IgD-negative memory B cell (primary cell): ENCODE data around the gene SAMD4A. TPM values are rescaled to one million over a fixed set of nuclear protein-coding genes. Genes with fewer than 3 reads are reported as not detected.
"Not testable (repeated sequence)": the region's sequence is repeated elsewhere in the genome, so short reads cannot be mapped to it uniquely, and the experiment has no call there.

Experiments used
- H3K27ac Mint-ChIP-seq, 3 donors: one replicate each; pipeline ENCODE4 v1.8.0; 2020 to 2022; ENCODE audit warnings: mild to moderate bottlenecking in 3 of 3, mixed read lengths in 3 of 3, moderate library complexity in 1 of 3
- H3K27me3 Mint-ChIP-seq: one replicate; pipeline ENCODE4 v1.8.0; 2021; ENCODE audit warnings: mixed read lengths
- H3K36me3 Mint-ChIP-seq: one replicate; pipeline ENCODE4 v1.8.0; 2020; ENCODE audit warnings: mild to moderate bottlenecking, mixed read lengths
- H3K4me1 Mint-ChIP-seq, 3 donors: one replicate each; pipeline ENCODE4 v1.8.0; 2020 to 2022; ENCODE audit warnings: mixed read lengths in 3 of 3, mild to moderate bottlenecking in 1 of 3
- H3K4me3 Mint-ChIP-seq, 4 donors: one replicate each; pipeline ENCODE4 v1.8.0; 2020 to 2022; ENCODE audit warnings: mild to moderate bottlenecking in 4 of 4, mixed read lengths in 4 of 4, moderate library complexity in 3 of 4
- H3K9me3 Mint-ChIP-seq, 3 donors: one replicate each; pipeline ENCODE4 v1.8.0; 2020 to 2021; ENCODE audit warnings: mixed read lengths in 3 of 3, mild to moderate bottlenecking in 1 of 3
- polyA plus RNA-seq: library from polyadenylated mRNA; unstranded; fragments of 300-500 nt; fragmentation: Illumina TruSeq; gene quantifications from one replicate; pipeline ENCODE4 v1.2.3, GENCODE V29; 2021

The SAMD4A gene
- polyA plus RNA-seq, 1 donor from 2014 or later: 5.8 TPM

- no peak overlapping the region for H3K27ac Mint-ChIP-seq
- peaks cover 7% of the 10 kb centered on the region for H3K36me3 Mint-ChIP-seq
- H3K4me1 Mint-ChIP-seq: peaks cover 0 to 1% (median 0%) of the 10 kb centered on the region in 3 donors
- peaks cover 0 to 3% (median 1%) of the 10 kb centered on the region in 3 donors for H3K9me3 Mint-ChIP-seq
- no peak overlapping the region for H3K4me3 Mint-ChIP-seq
- H3K27me3 Mint-ChIP-seq: no peaks in the 10 kb centered on the region
Measured at GRCh38 chr14:54792288-54792687, 225.4 kb downstream of the SAMD4A start.

DNA sequence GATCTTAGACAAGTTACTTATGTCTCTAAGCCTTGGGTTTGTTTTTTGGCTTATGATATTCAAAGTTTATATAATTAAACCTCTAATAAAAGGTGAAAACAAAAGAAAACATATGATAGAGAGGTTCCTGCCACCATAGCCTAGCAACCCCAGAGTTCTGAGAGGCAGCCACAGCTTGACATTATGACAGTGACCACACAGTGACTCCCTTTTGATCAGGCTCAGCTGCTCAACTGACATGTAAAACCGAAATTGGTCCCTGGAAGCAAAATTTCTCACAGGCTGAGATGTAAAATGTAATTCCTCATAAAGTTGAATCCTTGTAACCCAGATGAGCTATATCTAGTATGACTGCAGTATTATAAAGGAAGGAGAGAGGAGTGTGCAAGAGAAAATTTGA, 227.2 kb downstream of the SAMD4A start:
- peaks cover 4% of the 10 kb centered on the region for H3K27me3 Mint-ChIP-seq
- H3K4me3 Mint-ChIP-seq: no peak overlapping the region
- H3K27ac Mint-ChIP-seq: no peak overlapping the region

DNA sequence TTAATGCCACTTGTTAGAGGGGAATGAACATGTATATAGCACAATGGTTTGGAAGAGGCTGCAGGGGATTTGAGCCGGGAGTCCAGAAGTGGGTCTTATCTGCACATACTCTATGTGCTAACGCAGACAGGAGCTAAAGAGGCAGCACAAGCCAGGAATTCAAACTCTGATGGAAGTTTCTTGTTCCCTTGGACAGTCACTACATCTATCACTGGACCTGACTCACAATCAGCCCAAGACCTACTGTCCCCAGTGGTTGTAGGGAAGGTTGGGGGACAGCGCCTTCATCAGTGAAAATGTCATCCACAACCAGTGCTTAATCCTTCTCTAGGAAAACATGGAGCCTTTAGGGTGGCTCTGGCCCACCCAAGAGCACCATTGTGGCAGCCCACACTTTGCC, 227.9 kb downstream of the SAMD4A start:
- Mint-ChIP-seq H3K27me3 (peaks cover 4% of the 10 kb centered on the region), H3K9me3 (peaks cover 0 to 3% (median 1%) of the 10 kb centered on the region in 3 donors), H3K27ac (no peak overlapping the region), H3K4me1 (peaks cover 0 to 3% (median 0%) of the 10 kb centered on the region in 3 donors), H3K4me3 (no peak overlapping the region), H3K36me3 (peaks cover 4% of the 10 kb centered on the region)

More for the DNA sequence above, 227.2 kb downstream of the SAMD4A start:
- Mint-ChIP-seq H3K36me3 (peaks cover 7% of the 10 kb centered on the region), H3K4me1 (peaks cover 0 to 3% (median 0%) of the 10 kb centered on the region in 3 donors), H3K9me3 (peaks cover 0 to 3% (median 1%) of the 10 kb centered on the region in 3 donors)

GRCh38 chr14:54796961-54797360, 230.0 kb downstream of the SAMD4A start:
- H3K36me3 Mint-ChIP-seq: no peaks in the 10 kb centered on the region
- no peak overlapping the region for H3K27ac Mint-ChIP-seq
- H3K9me3 Mint-ChIP-seq: peaks cover 0 to 3% (median 3%) of the 10 kb centered on the region in 3 donors
- H3K27me3 Mint-ChIP-seq: peaks cover 4% of the 10 kb centered on the region
- peaks cover 0 to 2% (median 0%) of the 10 kb centered on the region in 3 donors for H3K4me1 Mint-ChIP-seq
- H3K4me3 Mint-ChIP-seq: no peak overlapping the region

DNA sequence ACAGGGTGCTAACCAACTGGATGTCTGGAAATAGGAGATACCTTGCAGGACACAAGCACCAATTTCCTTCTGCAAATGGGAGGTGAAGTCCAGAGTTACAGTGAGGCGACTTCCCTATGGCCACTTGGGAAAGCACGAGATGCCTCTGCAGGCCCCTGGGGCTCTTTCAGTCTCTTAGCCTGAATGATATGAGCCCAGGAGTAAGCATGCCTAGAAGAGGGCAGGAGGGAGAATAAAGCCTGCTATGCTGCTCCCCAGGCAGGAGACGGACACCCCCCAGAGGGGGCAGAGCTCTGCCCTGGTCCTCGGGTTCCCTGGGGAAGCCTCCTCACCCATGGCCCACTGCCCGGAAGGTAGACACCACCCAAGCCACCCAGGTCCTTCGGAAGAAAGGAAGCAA, 230.6 kb downstream of the SAMD4A start:
- no peaks in the 10 kb centered on the region for H3K36me3 Mint-ChIP-seq
- peaks cover 0 to 2% (median 0%) of the 10 kb centered on the region in 3 donors for H3K4me1 Mint-ChIP-seq
- H3K9me3 Mint-ChIP-seq: peaks cover 0 to 3% (median 3%) of the 10 kb centered on the region in 3 donors
- H3K27me3 Mint-ChIP-seq: peaks cover 4% of the 10 kb centered on the region
- no peak overlapping the region for H3K27ac Mint-ChIP-seq
- no peak overlapping the region for H3K4me3 Mint-ChIP-seq

- no peaks in the 10 kb centered on the region for H3K36me3 Mint-ChIP-seq
- H3K27me3 Mint-ChIP-seq: peaks cover 4% of the 10 kb centered on the region
- peaks cover 0 to 2% (median 0%) of the 10 kb centered on the region in 3 donors for H3K4me1 Mint-ChIP-seq
- H3K4me3 Mint-ChIP-seq: no peak overlapping the region
- peaks cover 0 to 3% (median 3%) of the 10 kb centered on the region in 3 donors for H3K9me3 Mint-ChIP-seq
- no peak overlapping the region for H3K27ac Mint-ChIP-seq
Measured at GRCh38 chr14:54797986-54798385, 231.1 kb downstream of the SAMD4A start.

- Mint-ChIP-seq H3K36me3 (no peaks in the 10 kb centered on the region), H3K4me3 (no peak overlapping the region), H3K9me3 (peaks cover 0 to 3% (median 3%) of the 10 kb centered on the region in 3 donors), H3K27ac (no peak overlapping the region), H3K4me1 (peaks cover 0 to 2% (median 0%) of the 10 kb centered on the region in 3 donors), H3K27me3 (peaks cover 4% of the 10 kb centered on the region)
Measured at GRCh38 chr14:54798465-54799124, 231.7 kb downstream of the SAMD4A start.

GRCh38 chr14:54801482-54801881, 234.6 kb downstream of the SAMD4A start:
- H3K27me3 Mint-ChIP-seq, H3K9me3 Mint-ChIP-seq, H3K4me3 Mint-ChIP-seq, H3K4me1 Mint-ChIP-seq, H3K36me3 Mint-ChIP-seq, H3K27ac Mint-ChIP-seq: not testable (repeated sequence)

DNA sequence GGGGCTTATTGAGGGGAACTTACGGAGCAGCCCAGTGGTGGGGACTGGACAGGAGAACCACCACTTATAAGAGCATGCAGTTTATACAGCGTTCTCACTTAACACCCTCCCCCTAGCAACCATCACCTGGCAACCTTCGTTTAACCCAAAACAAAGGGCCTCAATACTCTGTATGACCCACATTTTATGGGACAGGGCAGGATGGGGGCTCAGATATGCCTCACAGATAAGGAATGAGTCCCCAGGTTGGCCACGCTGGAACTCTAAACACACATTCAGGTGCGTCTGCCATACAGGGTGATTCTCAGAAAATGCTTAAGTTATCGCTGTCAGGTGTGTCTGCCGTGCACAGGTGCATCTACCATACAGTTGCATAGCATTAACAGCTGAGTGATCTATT, 236.5 kb downstream of the SAMD4A start:
- Mint-ChIP-seq H3K36me3 (no peaks in the 10 kb centered on the region), H3K4me1 (peaks cover 0 to 5% (median 2%) of the 10 kb centered on the region in 3 donors), H3K4me3 (no peak overlapping the region), H3K27me3 (peaks cover 8% of the 10 kb centered on the region), H3K9me3 (peaks cover 0 to 2% (median 0%) of the 10 kb centered on the region in 3 donors), H3K27ac (no peak overlapping the region)

- H3K27me3 Mint-ChIP-seq: peaks cover 7% of the 10 kb centered on the region
- H3K4me3 Mint-ChIP-seq: peak overlapping the region in 1 of 4 donors; percentile 9
- no peaks in the 10 kb centered on the region for H3K36me3 Mint-ChIP-seq
- no peak overlapping the region for H3K27ac Mint-ChIP-seq
- peaks cover 0 to 2% (median 0%) of the 10 kb centered on the region in 3 donors for H3K9me3 Mint-ChIP-seq
- H3K4me1 Mint-ChIP-seq: peaks cover 0 to 5% (median 2%) of the 10 kb centered on the region in 3 donors
Measured at GRCh38 chr14:54803926-54804537, 237.1 kb downstream of the SAMD4A start.

- H3K4me1 Mint-ChIP-seq: peaks cover 0 to 5% (median 2%) of the 10 kb centered on the region in 3 donors
- H3K27ac Mint-ChIP-seq: no peak overlapping the region
- peaks cover 0 to 2% (median 0%) of the 10 kb centered on the region in 3 donors for H3K9me3 Mint-ChIP-seq
- no peaks in the 10 kb centered on the region for H3K36me3 Mint-ChIP-seq
- H3K4me3 Mint-ChIP-seq: peak overlapping the region in 1 of 4 donors; percentile 9
- H3K27me3 Mint-ChIP-seq: peaks cover 7% of the 10 kb centered on the region
Measured at GRCh38 chr14:54804538-54805041, 237.7 kb downstream of the SAMD4A start.

GRCh38 chr14:54805070-54805444, 238.1 kb downstream of the SAMD4A start:
- Mint-ChIP-seq H3K4me1 (peaks cover 0 to 5% (median 2%) of the 10 kb centered on the region in 3 donors), H3K27ac (peak overlapping the region in 1 of 3 donors; percentile 47), H3K36me3 (no peaks in the 10 kb centered on the region), H3K4me3 (no peak overlapping the region), H3K9me3 (peaks cover 0 to 2% (median 0%) of the 10 kb centered on the region in 3 donors), H3K27me3 (peaks cover 7% of the 10 kb centered on the region)

- Mint-ChIP-seq H3K4me3 (peak overlapping the region in 2 of 4 donors; percentile 6 to 62), H3K9me3 (peaks cover 0 to 2% (median 0%) of the 10 kb centered on the region in 3 donors), H3K27ac (peak overlapping the region in 1 of 3 donors; percentile 47), H3K27me3 (peaks cover 7% of the 10 kb centered on the region), H3K36me3 (no peaks in the 10 kb centered on the region), H3K4me1 (peaks cover 0 to 5% (median 2%) of the 10 kb centered on the region in 3 donors)
Measured at GRCh38 chr14:54805445-54806322, 238.8 kb downstream of the SAMD4A start.

- no peaks in the 10 kb centered on the region for H3K9me3 Mint-ChIP-seq
- H3K4me1 Mint-ChIP-seq: peaks cover 0 to 5% (median 2%) of the 10 kb centered on the region in 3 donors
- H3K27ac Mint-ChIP-seq: no peak overlapping the region
- no peak overlapping the region for H3K4me3 Mint-ChIP-seq
- peaks cover 8% of the 10 kb centered on the region for H3K27me3 Mint-ChIP-seq
- H3K36me3 Mint-ChIP-seq: no peaks in the 10 kb centered on the region
Measured at GRCh38 chr14:54806616-54807015, 239.7 kb downstream of the SAMD4A start.
